Measurements from ENCODE around the gene REC114. TPM values are rescaled to one million over a fixed set of nuclear protein-coding genes. Genes with fewer than 3 reads are reported as not detected.
A peak's percentile ranks its signal among the peaks of the same experiment; 100 is the strongest.

REC114 gene
- total and polyA plus RNA-seq, 9 of the 15 experiments (the other 6 are each of a cell fraction or from before 2014, with no cell fraction given): 0.07 to 0.24 TPM; not detected in 7

DNA sequence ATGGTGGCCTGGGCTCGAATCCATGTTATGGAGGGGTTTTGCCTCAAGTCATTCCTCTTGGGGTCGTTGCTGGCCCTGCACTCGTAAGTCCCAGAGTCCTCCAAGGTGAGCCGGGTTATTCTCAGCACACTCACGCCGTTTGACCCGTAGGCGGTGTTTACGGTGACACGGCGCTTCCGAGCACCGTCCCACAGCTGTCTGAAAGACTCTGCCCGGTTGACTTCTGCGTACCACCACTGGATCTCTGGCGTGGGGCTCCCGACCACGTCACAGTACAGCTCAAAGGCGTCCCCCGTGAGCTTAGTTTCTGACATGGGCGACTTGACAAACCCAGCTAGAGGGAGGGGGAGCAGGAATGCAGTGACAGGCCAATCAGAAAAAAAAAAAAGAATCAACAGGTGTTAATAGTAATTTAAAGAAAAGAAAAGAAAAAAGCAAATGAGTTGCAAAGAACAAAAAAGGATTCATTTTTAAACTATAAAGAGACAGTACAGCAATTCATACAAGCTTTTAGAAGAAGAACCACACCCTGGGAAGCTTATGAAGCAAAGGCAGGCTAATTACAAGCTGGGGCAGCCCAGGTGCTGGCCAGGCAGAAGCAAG, 154.2 kb downstream of the REC114 start:
- TF ChIP-seq NEUROD1 (IDR thresholded peaks at IDR 0.05; ENCODE audit: borderline replicate concordance, low read depth, low read length, partially characterized antibody) (no peak), FOXA3 (CRISPR knock-in tag; conservative IDR thresholded peaks at IDR 0.05 in 1 of 2, IDR thresholded peaks at IDR 0.05 in 1 of 2) (no peak), ATF7 (IDR thresholded peaks at IDR 0.05) (no peak), ZNF316 (IDR thresholded peaks at IDR 0.05) (no peak), NFE2 (IDR thresholded peaks at IDR 0.05; ENCODE audit: low read depth) (peak; percentile 42; the same call in 1 of the 2 replicates), HMGXB4 (CRISPR knock-in tag; IDR thresholded peaks at IDR 0.05) (no peak), ZNF511 (CRISPR knock-in tag; IDR thresholded peaks at IDR 0.05) (no peak), PPARD (CRISPR knock-in tag; IDR thresholded peaks at IDR 0.05) (no peak), UBTF (IDR thresholded peaks at IDR 0.05; ENCODE audit: borderline replicate concordance in 1 of 2, low read depth in 2 of 2, low read length in 2 of 2) (no peak), ZNF12 (CRISPR knock-in tag; IDR thresholded peaks at IDR 0.05) (no peak), ZNF830 (CRISPR knock-in tag; IDR thresholded peaks at IDR 0.05) (no peak), EGR1 (conservative IDR thresholded peaks at IDR 0.05) (0 out of 2 replicates have a peak, but pooled peaks have one; percentile 13), ETS2 (tag; IDR thresholded peaks at IDR 0.05; ENCODE audit: borderline replicate concordance, poor library complexity, severe bottlenecking) (no peak), ZNF212 (CRISPR knock-in tag; IDR thresholded peaks at IDR 0.05) (no peak), MYBL2 (IDR thresholded peaks at IDR 0.05; ENCODE audit: low read depth) (no peak), MYBL2 (CRISPR knock-in tag; IDR thresholded peaks at IDR 0.05; ENCODE audit: borderline replicate concordance) (no peak), SMC3 (conservative IDR thresholded peaks at IDR 0.05; ENCODE audit: insufficient read depth, low read depth, low read length) (no peak), PTRF (tag; IDR thresholded peaks at IDR 0.05) (no peak)
- FAIRE-seq (no peak), DNase-seq (ENCODE audit: extremely low read depth in 1 of 4, low spot score in 3 of 4) (no peak), ATAC-seq (peak; percentile 53)
- POLR2A ChIA-PET: interaction anchor here (1.3 to 2.7 kb wide), 3 partner anchors 10 to 35 kb away, joined by 3 to 10 read pairs (median 4); partner anchors contain the start of gene NPTN
- no TSS peak for BruUV-seq (replicated peaks)
- CTCF ChIA-PET (ENCODE audit: low intra/inter-chr PET ratio): no interaction called here
- Histone ChIP-seq H3K36me3 (ENCODE audit: control insufficient read depth, insufficient read depth, low read length) (peaks cover 3% of the 10 kb centered on the region; the same call in 2 of the 3 replicates), H3K4me3 (no peak overlapping the region), H3K4me2 (ENCODE audit: insufficient read depth, low read length) (no peak overlapping the region), H3K9ac (ENCODE audit: insufficient read depth in 1 of 2, low read depth in 2 of 2, low read length in 2 of 2) (peak overlapping the region in 1 of 2 experiments; percentile 83; a peak in 2 of 4 replicates), H3K9me1 (ENCODE audit: control insufficient read depth, insufficient read depth, low read length) (no peaks in the 10 kb centered on the region), H3K4me1 (replicated peaks in 1 of 2; ENCODE audit: control insufficient read depth in 2 of 2, insufficient read depth in 2 of 2, low read length in 2 of 2) (peaks cover 17 to 57% of the 10 kb centered on the region in 2 experiments), H4K20me1 (replicated peaks; ENCODE audit: control insufficient read depth, insufficient read depth, low read length) (peaks cover 42% of the 10 kb centered on the region), H3K27ac (ENCODE audit: extremely low read depth, low read depth, low read length) (no peak overlapping the region), H3K9me3 (replicated peaks; ENCODE audit: control insufficient read depth, insufficient read depth, low read depth, low read length) (no peaks in the 10 kb centered on the region), H2AFZ (ENCODE audit: low read depth, low read length) (no peak overlapping the region), H3K27me3 (ENCODE audit: control insufficient read depth in 2 of 2, insufficient read depth in 2 of 2, low read length in 2 of 2) (no peaks in the 10 kb centered on the region), H3K79me2 (ENCODE audit: control insufficient read depth, insufficient read depth, low read length) (peaks cover 85% of the 10 kb centered on the region)
- 61% methylated on average over 20 of the region's 21 CpGs for WGBS (ENCODE audit: insufficient coverage, low coverage, missing lambda C conversion rate)
- in situ Hi-C loops (cut with MboI) (no loop called here), intact Hi-C loops (cut with micrococcal nuclease) (no loop called here)

All from K562 (cell line).